SK-N-SH (cell line): ENCODE measurements around the gene TRIM62.

Experiments
- CTCF ChIP-seq: fragments of 200-600 bp; sonication (generic); IDR thresholded peaks from 2 replicates; pipeline ENCODE4 v1.6.1; 2017; ENCODE audit warnings: antibody characterized with exemption, mild to moderate bottlenecking, moderate library complexity
- FOXM1 ChIP-seq: IDR thresholded peaks from 2 replicates; pipeline ENCODE4 v1.4.0; 2012; ENCODE audit warnings: low read depth, mild to moderate bottlenecking
- MXI1 ChIP-seq: IDR thresholded peaks from 2 replicates; pipeline ENCODE4 v1.6.1; 2012; ENCODE audit warnings: mild to moderate bottlenecking, low read depth, low read length, improper control_type of control experiment
- NFIC ChIP-seq: IDR thresholded peaks from 2 replicates; pipeline ENCODE4 v1.4.0; 2012; ENCODE audit warnings: borderline replicate concordance
- NRF1 ChIP-seq: IDR thresholded peaks from 2 replicates; pipeline ENCODE4 v1.6.1; 2012; ENCODE audit warnings: low read depth, mild to moderate bottlenecking, low read length
- SIN3A ChIP-seq: IDR thresholded peaks from 2 replicates; pipeline ENCODE4 v1.6.1; 2012; ENCODE audit warnings: low read depth, mild to moderate bottlenecking, low read length, moderate library complexity, borderline replicate concordance
- ZBTB33 ChIP-seq: IDR thresholded peaks from 2 replicates; pipeline ENCODE4 v1.4.0; 2012; ENCODE audit warnings: low read depth, borderline replicate concordance
- TF ChIP-seq, protein P1 (sequence below): IDR thresholded peaks from 2 replicates; pipeline ENCODE4 v1.4.0; 2012; ENCODE audit warnings: low read depth
- TF ChIP-seq, protein P2 (sequence below): IDR thresholded peaks from 2 replicates; pipeline ENCODE4; 2012

- TF ChIP-seq NRF1 (no peak), MXI1 (no peak), CTCF (no peak), FOXM1 (no peak), SIN3A (no peak), NFIC (no peak), ZBTB33 (no peak)
- TF ChIP-seq, protein P1, sequence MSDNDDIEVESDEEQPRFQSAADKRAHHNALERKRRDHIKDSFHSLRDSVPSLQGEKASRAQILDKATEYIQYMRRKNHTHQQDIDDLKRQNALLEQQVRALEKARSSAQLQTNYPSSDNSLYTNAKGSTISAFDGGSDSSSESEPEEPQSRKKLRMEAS = no peak
- TF ChIP-seq, protein P2, sequence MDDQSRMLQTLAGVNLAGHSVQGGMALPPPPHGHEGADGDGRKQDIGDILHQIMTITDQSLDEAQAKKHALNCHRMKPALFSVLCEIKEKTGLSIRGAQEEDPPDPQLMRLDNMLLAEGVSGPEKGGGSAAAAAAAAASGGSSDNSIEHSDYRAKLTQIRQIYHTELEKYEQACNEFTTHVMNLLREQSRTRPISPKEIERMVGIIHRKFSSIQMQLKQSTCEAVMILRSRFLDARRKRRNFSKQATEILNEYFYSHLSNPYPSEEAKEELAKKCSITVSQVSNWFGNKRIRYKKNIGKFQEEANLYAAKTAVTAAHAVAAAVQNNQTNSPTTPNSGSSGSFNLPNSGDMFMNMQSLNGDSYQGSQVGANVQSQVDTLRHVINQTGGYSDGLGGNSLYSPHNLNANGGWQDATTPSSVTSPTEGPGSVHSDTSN = no peak
Measured at GRCh38 chr1:33178836-33179439, 2.9 kb downstream of the TRIM62 start.
